Right forelimb (tissue), 1 donor: ENCODE measurements around the gene SLC7A10.
A peak's percentile ranks its signal among the peaks of the same experiment; 100 is the strongest.

Source experiments
- DNase-seq: peaks from one replicate; pipeline ENCODE4 v3.0.0-alpha.2; 2018

The SLC7A10 gene

GRCh38 chr19:33254245-33254824 is 28.7 kb upstream of the SLC7A10 start:
- DNase-seq = no peak

DNA sequence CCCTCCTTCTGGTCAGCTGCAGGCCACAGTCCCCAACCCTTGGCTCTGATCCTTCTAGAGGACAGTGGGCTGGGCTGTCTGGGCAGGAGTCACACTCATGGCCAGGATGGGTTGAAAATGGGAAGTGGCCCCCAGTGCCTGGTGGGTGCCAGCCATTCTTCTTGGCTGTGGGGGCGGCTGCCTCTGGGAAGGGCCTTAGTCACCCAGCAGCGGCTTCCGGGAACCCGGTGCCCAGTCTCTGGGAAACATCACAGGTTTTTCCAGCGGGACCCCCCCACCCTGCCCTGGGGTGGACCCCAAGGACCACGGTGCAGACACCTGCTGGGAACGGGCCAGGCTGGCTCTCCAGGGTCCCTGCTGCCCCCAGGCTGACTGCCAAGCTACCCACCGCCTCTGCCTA is 27.3 kb upstream of the SLC7A10 start:
- DNase-seq = no peak

DNA sequence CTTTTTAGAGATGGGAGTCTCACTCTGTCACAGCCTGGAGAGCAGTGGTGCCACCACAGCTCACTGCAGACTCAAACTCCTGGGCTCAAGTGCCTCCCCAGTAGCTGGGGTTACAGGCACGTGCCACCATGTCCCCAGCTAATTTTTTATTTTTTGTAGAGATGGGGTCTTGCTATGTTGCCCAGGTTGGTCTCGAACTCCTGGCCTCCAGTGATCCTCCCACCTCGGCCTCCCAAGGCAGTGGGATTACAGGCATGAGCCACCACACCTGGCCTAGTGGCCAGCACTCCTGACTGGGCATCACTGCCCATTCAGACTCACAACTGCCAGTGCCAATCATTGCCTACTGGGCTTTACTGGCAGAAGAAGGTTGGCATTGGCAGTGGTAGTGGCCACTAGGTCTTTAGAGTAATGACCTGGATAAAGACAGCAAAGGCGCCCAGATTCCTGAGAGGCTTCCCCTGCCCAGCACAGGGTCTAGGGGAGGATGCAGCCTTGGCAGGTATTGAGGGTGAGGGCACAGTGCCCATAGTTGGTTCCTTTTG is 26.8 kb upstream of the SLC7A10 start:
- no peak for DNase-seq

GRCh38 chr19:33251526-33252090 is 26.0 kb upstream of the SLC7A10 start:
- DNase-seq = no peak

DNA sequence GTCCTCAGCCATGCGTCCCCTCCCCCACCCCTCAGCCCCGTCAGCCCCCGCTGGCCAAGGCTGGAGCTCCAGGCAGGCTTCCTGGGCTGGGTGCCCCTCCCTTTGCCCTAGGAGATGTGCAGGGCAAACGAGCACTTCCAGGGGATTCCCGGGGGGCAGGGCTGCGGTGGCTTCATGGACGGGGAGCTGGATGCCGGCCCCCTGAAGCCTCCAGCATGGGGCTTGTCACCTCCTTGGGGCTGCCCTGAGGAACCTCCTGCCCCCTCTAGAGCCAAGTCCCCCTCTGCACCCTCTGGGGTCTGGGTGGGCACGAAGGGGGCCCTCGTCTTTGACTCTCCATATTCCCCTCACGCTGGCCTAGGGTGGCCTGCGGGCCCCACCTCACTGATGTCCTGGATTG is 25.4 kb upstream of the SLC7A10 start:
- no peak for DNase-seq

DNA sequence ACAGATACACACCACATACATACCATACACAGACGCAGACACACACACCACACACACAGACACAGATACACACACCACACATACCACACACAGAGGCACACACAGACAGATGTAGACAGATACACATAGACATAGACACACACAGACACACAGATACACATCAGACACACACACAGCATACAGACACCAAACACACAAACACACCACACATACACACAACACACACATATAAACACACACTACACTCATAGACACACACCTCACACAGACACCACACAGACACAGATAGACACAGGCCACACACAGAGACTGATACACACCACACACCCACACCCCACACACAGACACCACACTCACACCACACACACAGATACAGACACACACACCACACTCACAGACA is 24.9 kb upstream of the SLC7A10 start:
- DNase-seq = no peak

- DNase-seq = no peak
Measured at GRCh38 chr19:33249740-33250366, 24.2 kb upstream of the SLC7A10 start.

- no peak for DNase-seq
Measured at GRCh38 chr19:33248954-33249613, 23.4 kb upstream of the SLC7A10 start.

GRCh38 chr19:33248553-33248953 is 22.9 kb upstream of the SLC7A10 start:
- DNase-seq = no peak

DNA sequence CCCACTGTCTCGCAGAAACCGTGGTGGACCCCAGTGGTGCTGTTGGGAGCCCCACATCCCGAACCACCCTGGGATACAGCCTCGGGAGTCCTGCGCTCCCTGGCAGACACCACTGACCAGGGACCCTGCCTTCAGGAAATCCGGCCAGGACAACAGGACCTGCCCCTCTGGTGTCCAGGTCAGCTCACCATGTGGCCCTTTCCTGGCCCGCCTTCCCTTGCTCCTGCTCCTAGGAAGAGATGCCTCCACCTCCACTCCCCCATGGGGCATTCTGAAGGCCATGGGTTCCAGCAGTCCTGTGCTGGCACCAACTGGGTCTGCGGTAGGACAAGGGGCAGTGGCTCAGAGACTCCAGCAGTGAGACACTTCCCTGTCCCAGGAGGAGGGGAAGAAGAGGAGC is 22.5 kb upstream of the SLC7A10 start:
- DNase-seq = no peak

- no peak for DNase-seq
Measured at GRCh38 chr19:33247441-33247819, 21.8 kb upstream of the SLC7A10 start.

DNA sequence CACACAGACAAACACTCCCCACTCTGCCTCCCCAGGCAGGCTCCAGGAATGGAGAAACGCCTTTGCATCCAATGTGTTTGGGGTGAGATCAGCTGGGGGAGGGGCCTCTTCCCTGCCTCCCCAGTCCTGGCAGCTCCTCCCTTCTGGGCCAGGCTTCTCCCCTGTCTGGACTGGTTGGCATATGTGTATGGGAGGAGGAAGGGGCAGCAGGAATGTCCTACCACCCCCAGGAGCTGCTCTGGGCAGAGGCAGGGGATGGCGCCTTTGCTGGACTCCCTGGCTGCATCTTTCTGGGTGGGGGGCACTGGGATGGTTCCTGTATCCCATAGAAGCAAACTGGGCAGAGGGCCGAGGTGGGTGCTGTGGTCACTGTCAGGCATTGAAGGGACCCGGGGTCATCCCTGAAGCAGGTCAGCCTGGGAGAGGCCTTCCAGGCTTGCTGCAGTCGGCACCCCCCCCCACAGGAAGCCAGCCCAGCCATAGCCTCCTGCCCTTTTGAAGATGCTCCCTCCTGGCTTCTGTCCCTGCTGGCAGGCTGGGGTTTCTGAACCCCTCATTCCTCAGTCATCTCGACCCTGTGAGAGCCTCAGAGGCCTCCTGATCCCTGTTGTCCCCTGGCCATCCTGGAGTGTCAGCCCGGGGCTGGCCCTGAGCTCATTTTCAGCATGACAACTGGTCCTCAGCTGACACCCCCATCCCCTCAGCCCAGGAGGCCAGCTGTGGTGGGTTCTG is 21.2 kb upstream of the SLC7A10 start:
- DNase-seq = no peak

- peak; percentile 82 for DNase-seq
Measured at GRCh38 chr19:33245948-33246708, 20.5 kb upstream of the SLC7A10 start.

GRCh38 chr19:33242911-33243310 is 17.3 kb upstream of the SLC7A10 start:
- no peak for DNase-seq

- no peak for DNase-seq
Measured at GRCh38 chr19:33242131-33242530, 16.5 kb upstream of the SLC7A10 start.

DNA sequence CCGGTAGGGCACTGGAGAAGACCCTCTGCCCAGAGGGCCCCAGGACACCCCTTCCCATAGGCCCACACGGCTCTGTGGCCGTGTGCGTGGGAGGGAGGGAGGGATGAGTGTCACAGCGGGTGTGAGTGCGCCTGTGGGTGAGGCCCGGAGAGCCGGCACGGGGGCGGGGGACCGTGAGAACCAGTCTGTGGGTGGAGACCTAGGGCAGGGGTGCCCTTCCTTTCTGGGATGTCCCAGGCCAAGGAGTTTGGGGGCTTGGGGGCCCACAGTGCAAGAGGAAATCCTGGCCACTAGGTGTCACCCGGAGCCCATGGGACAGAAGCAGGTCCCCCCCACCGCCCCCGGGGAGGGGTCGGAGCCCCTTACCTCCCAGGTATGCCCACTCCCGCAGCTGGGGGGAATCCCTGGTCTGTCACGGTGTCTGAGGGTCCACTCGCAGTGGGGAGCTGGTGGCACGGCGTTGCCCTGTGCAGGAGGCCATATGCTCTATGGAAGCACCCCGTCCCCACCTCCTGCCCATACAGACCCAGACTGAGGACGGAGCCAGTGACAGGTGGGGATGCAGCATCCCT is 16.0 kb upstream of the SLC7A10 start:
- DNase-seq = no peak

DNA sequence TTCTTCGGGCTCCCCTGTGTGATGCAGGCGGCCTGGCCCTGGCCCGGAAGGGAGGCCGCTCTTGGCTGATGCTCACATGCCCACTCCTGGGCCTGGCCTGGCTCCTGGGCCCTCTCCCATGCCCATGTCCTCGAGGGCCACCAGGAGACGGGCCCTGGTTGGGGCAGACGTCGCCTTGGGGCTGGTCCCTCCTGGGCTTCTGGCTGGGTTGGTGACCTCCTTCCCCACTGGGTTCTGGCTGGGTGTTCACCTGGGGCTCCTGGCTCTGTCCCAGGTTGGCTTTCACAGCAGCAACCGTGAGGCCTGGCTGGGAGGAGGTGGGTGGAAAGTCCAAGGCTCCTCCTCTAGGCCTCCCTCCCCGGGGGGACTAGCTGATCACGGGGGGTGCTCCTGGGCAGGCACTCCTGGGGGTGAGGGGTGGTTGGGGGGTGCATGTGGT is 15.5 kb upstream of the SLC7A10 start:
- DNase-seq = no peak

- no peak for DNase-seq
Measured at GRCh38 chr19:33240181-33240771, 14.6 kb upstream of the SLC7A10 start.

DNA sequence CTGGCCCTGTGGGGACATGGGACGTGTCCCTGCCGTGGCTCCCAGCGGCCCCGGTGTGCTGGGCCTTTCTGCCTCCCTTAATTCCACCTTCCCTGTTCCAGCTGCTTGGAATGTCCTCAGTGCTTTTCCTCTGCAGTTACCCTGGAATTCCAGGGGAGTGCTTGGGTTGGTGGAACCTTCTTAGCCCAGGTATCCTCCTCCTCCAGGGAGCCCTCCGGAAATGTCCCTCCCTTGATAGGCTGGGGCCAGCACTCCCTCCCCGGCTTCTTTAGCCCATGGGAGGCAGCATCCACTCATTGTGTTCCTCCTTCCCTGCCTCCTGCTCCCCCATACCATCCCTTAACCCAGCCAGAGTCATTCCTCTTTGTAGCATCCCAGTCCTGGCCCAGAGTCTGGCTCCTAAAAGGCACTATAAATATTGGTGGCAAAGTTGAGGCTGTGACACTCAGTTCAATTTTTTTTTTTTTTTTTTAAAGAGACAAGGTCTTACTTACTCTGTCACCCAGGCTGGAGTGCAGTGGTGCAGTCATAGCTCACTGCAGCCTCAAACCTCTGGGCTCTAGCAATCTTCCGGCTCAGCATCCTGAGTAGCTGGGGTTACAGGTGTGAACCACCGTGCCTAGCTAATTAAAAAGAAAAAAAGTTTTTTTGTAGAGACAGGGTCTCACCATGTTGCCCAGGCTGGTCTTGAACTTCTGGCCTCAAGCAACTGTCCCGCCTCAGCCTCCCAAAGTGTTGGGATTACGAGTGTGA is 13.7 kb upstream of the SLC7A10 start:
- no peak for DNase-seq

DNA sequence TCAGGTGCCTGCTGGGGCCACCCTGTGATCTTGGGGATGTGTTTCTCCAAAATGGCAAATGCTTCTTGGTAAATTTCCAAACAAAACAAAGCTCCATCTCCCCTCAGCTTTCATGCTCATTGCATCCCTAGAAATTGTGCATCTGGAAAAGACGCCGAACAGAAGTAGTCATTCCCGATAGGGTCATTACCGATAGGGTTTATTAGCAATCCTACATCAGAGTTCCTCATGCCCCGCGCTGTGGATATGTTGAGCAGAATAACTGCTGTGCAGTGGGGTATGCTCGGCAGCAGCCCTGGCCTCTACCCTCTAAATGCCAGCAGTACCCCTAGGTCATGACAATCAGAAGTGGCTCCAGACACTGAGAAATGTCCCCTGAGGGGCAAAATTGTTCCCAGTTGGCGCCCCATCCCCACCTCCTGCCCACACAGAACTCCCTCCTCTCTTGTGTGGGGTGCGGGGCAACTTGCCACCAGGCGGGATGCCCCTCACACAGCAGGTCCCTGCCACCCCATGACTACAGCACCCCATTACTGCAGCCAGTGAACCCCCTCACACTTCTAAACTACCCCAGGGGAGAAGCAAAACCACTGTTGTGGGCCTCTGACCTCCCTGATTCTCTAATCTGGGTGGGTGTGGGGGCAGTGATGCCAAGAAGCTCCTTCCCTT is 13.0 kb upstream of the SLC7A10 start:
- DNase-seq = no peak
